Sigmoid colon (tissue), 7 donors: Measurements from ENCODE around the gene CYTH3. TPM values are rescaled to one million over a fixed set of nuclear protein-coding genes. Genes with fewer than 3 reads are reported as not detected.
A peak's percentile ranks its signal among the peaks of the same experiment; 100 is the strongest.

Experiments
- DNase-seq: peaks from one replicate; pipeline ENCODE4 v3.0.0-alpha.2; 2019
- H3K27ac ChIP-seq, 4 donors: fragments of 200-600 bp; sonication (generic); one replicate each; pipeline ENCODE4 v1.5.1; 2016 to 2019; ENCODE audit warnings: mild to moderate bottlenecking in 1 of 4
- H3K27me3 ChIP-seq, 3 donors: fragments of 200-600 bp; sonication (generic); one replicate each; pipeline ENCODE4 v1.5.1; 2019; ENCODE audit warnings: mild to moderate bottlenecking in 1 of 3
- H3K36me3 ChIP-seq, 4 donors: fragments of 200-600 bp; sonication (generic); one replicate each; pipeline ENCODE4 v1.5.1; 2016 to 2019
- H3K4me1 ChIP-seq, 4 donors: fragments of 200-600 bp; sonication (generic); one replicate each; pipeline ENCODE4 v1.5.1; 2017 to 2019
- H3K4me3 ChIP-seq, 4 donors: fragments of 200-600 bp; sonication (generic); one replicate each; pipeline ENCODE4 v1.5.1; 2017 to 2019; ENCODE audit warnings: mild to moderate bottlenecking in 2 of 4, moderate library complexity in 1 of 4
- H3K9me3 ChIP-seq, 4 donors: fragments of 200-600 bp in 3 of 4; sonication (generic) in 3 of 4; one replicate each; pipeline versions ENCODE4 v1.5.1 to v1.6.1; 2013 to 2019
- CTCF ChIP-seq, 4 experiments: fragments of 450-650 bp in 3 of 4; fragments of 200-600 bp in 1 of 4; IDR thresholded peaks; one replicate each; pipeline ENCODE4 v1.5.1; 2016 to 2019; ENCODE audit warnings: antibody characterized with exemption in 4 of 4, mild to moderate bottlenecking in 3 of 4, moderate library complexity in 2 of 4
- EP300 ChIP-seq, 4 donors: sonication (generic); formaldehyde crosslinking; IDR thresholded peaks; one replicate each; pipeline ENCODE4 v1.6.1; 2017; ENCODE audit warnings: antibody characterized with exemption in 4 of 4
- POLR2A ChIP-seq, 2 donors: fragments of 450-650 bp; IDR thresholded peaks; one replicate each; pipeline ENCODE4 v1.6.1; 2016; ENCODE audit warnings: antibody characterized with exemption in 2 of 2, mild to moderate bottlenecking in 2 of 2, moderate library complexity in 2 of 2
- POLR2AphosphoS5 ChIP-seq, 4 donors: sonication (generic); formaldehyde crosslinking; IDR thresholded peaks; one replicate each; pipeline ENCODE4 v1.6.1; 2017; ENCODE audit warnings: antibody characterized with exemption in 4 of 4
- WGBS, 2 donors: extraction: QIAGEN DNeasy Blood & Tissue Kit; methylation state at CpG; one replicate each; pipeline ENCODE4 v1.1.7; 2013; 5-methylcytosine and 5-hydroxymethylcytosine counted together
- intact Hi-C: fragments of 100-400 bp; cut with DNase I; formaldehyde crosslinking; loops from one replicate; pipeline ENCODE4 v1.15.1; 2023
- polyA plus RNA-seq, 3 donors: library from polyadenylated mRNA; stranded (reverse); fragments of 200-250 nt; gene quantifications; one replicate each; pipeline ENCODE4 v1.2.3, GENCODE V29; 2013
- total RNA-seq, 4 donors: library from RNA; depleted of rRNA; stranded (reverse); fragments of >200 nt; gene quantifications; one replicate each; pipeline ENCODE4 v1.1.0, GENCODE V29; 2016
- donor health status: healthy with polysubstance abuse.
- donor health status: Bipolar disorder and iron deficiency.
- donor health status: healthy.

Gene CYTH3
- total and polyA plus RNA-seq, 7 donors: 6.5 to 34.8 (median 27.1) TPM

GRCh38 chr7:6266699-6267098 lies 5.7 kb downstream of the CYTH3 start:
- TF ChIP-seq POLR2AphosphoS5 (IDR thresholded peaks at IDR 0.05) (no peak), CTCF (IDR thresholded peaks at IDR 0.05) (no peak), POLR2A (IDR thresholded peaks at IDR 0.05) (no peak), EP300 (IDR thresholded peaks at IDR 0.05) (no peak)
- Histone ChIP-seq H3K9me3 (no peaks in the 10 kb centered on the region), H3K27ac (no peak overlapping the region), H3K4me1 (peaks cover 0 to 13% (median 9%) of the 10 kb centered on the region in 4 donors), H3K4me3 (no peak overlapping the region), H3K27me3 (no peaks in the 10 kb centered on the region), H3K36me3 (no peaks in the 10 kb centered on the region)
- intact Hi-C loops: no loop called here
- 87 to 89% methylated on average over 7 of the region's 7 CpGs for WGBS, 2 donors
- no peak for DNase-seq

- no peaks in the 10 kb centered on the region for H3K36me3 ChIP-seq
- no peak for TF ChIP-seq POLR2AphosphoS5 (IDR thresholded peaks at IDR 0.05)
- TF ChIP-seq CTCF (IDR thresholded peaks at IDR 0.05): no peak
- no peak for TF ChIP-seq POLR2A (IDR thresholded peaks at IDR 0.05)
- no peak for TF ChIP-seq EP300 (IDR thresholded peaks at IDR 0.05)
- no peak overlapping the region for H3K4me3 ChIP-seq
- no peak for DNase-seq
- H3K9me3 ChIP-seq: no peaks in the 10 kb centered on the region
- peaks cover 0 to 13% (median 11%) of the 10 kb centered on the region in 4 donors for H3K4me1 ChIP-seq
- no peaks in the 10 kb centered on the region for H3K27me3 ChIP-seq
- H3K27ac ChIP-seq: peak overlapping the region in 1 of 4 donors; percentile 60
- intact Hi-C loops: no loop called here
These were observed 10.2 kb downstream of the CYTH3 start for GRCh38 chr7:6262221-6262620.

GRCh38 chr7:6261699-6262098 lies 10.7 kb downstream of the CYTH3 start:
- H3K36me3 ChIP-seq: no peaks in the 10 kb centered on the region
- H3K9me3 ChIP-seq: no peaks in the 10 kb centered on the region
- intact Hi-C loops: no loop called here
- no peak for DNase-seq
- H3K4me1 ChIP-seq: peaks cover 0 to 15% (median 11%) of the 10 kb centered on the region in 4 donors
- no peak for TF ChIP-seq CTCF (IDR thresholded peaks at IDR 0.05)
- TF ChIP-seq EP300 (IDR thresholded peaks at IDR 0.05): no peak
- no peak for TF ChIP-seq POLR2AphosphoS5 (IDR thresholded peaks at IDR 0.05)
- TF ChIP-seq POLR2A (IDR thresholded peaks at IDR 0.05): no peak
- H3K4me3 ChIP-seq: no peak overlapping the region
- H3K27ac ChIP-seq: peak overlapping the region in 2 of 4 donors; percentile 45 to 60
- no peaks in the 10 kb centered on the region for H3K27me3 ChIP-seq
- WGBS, 2 donors: 87 to 88% methylated on average over 2 of the region's 2 CpGs

GRCh38 chr7:6260291-6261187 lies 11.9 kb downstream of the CYTH3 start:
- peak overlapping the region; percentile 19 to 60 (median 46) for H3K27ac ChIP-seq
- H3K27me3 ChIP-seq: no peaks in the 10 kb centered on the region
- no peak for DNase-seq
- H3K4me3 ChIP-seq: no peak overlapping the region
- no peaks in the 10 kb centered on the region for H3K9me3 ChIP-seq
- WGBS, 2 donors: 89 to 92% methylated on average over 6 of the region's 6 CpGs
- no peak for TF ChIP-seq CTCF (IDR thresholded peaks at IDR 0.05)
- TF ChIP-seq POLR2AphosphoS5 (IDR thresholded peaks at IDR 0.05): no peak
- TF ChIP-seq POLR2A (IDR thresholded peaks at IDR 0.05): no peak
- TF ChIP-seq EP300 (IDR thresholded peaks at IDR 0.05): no peak
- H3K36me3 ChIP-seq: no peaks in the 10 kb centered on the region
- peaks cover 0 to 23% (median 11%) of the 10 kb centered on the region in 4 donors for H3K4me1 ChIP-seq
- intact Hi-C loops: no loop called here
